K562 (cell line): ENCODE data around the gene CA5B. TPM values are rescaled to one million over a fixed set of nuclear protein-coding genes. Genes with fewer than 3 reads are reported as not detected.
A peak's percentile ranks its signal among the peaks of the same experiment; 100 is the strongest.

Experiments
- BRF2 ChIP-seq: IDR thresholded peaks from 3 replicates; pipeline ENCODE4 v1.6.1; 2011; ENCODE audit warnings: borderline replicate concordance, mild to moderate bottlenecking; ENCODE audit not compliant: insufficient read length, insufficient read depth
- CHCHD3 ChIP-seq: fragments of 250-450 bp; sonication (Bioruptor Pico); IDR thresholded peaks from 2 replicates; pipeline ENCODE4 v2.1.2; 2022; ENCODE audit warnings: mild to moderate bottlenecking
- CREB5 ChIP-seq: fragments of 250-450 bp; sonication (Bioruptor Pico); IDR thresholded peaks from 2 replicates; pipeline ENCODE4 v1.5.0; 2020; ENCODE audit warnings: mild to moderate bottlenecking
- DLX4 ChIP-seq: fragments of 250-450 bp; sonication (Bioruptor Pico); IDR thresholded peaks from 2 replicates; pipeline ENCODE4 v1.6.1; 2021; ENCODE audit warnings: mild to moderate bottlenecking
- E2F1 ChIP-seq: sonication (generic); formaldehyde crosslinking; IDR thresholded peaks from 2 replicates; pipeline ENCODE4 v1.8.1; 2023; ENCODE audit warnings: mild to moderate bottlenecking, missing genetic modification reagents, moderate library complexity
- ETV1 ChIP-seq: fragments of 450-650 bp; conservative IDR thresholded peaks from 2 replicates; pipeline ENCODE4 v1.6.1; 2016; ENCODE audit warnings: missing genetic modification characterization, control low read depth, low read depth, missing compliant biosample characterization
- FOXK1 ChIP-seq: sonication (generic); formaldehyde crosslinking; IDR thresholded peaks from 2 replicates; pipeline ENCODE4 v1.8.0; 2022; ENCODE audit warnings: missing genetic modification reagents, mild to moderate bottlenecking, borderline replicate concordance
- FOXK2 ChIP-seq, 2 experiments: fragments of 450-650 bp; IDR thresholded peaks in 1 of 2; conservative IDR thresholded peaks in 1 of 2; 2 replicates each; pipeline ENCODE4 v1.6.1; 2016; ENCODE audit warnings: low read depth in 2 of 2, mild to moderate bottlenecking in 1 of 2
- HDAC1 ChIP-seq, 2 experiments: fragments of 450-650 bp; IDR thresholded peaks; 2 replicates each; pipeline ENCODE4 v1.6.1; 2016 to 2017; ENCODE audit warnings: inconsistent platforms in 1 of 2, mild to moderate bottlenecking in 1 of 2, moderate library complexity in 1 of 2
- JUNB ChIP-seq: fragments of 450-650 bp; formaldehyde crosslinking; conservative IDR thresholded peaks from 2 replicates; pipeline ENCODE4 v1.4.0; 2020; ENCODE audit warnings: mild to moderate bottlenecking
- KDM2B ChIP-seq: fragments of 250-450 bp; sonication (Bioruptor Pico); IDR thresholded peaks from 2 replicates; pipeline ENCODE4 v1.8.0; 2021; ENCODE audit warnings: mild to moderate bottlenecking, moderate library complexity
- MCM7 ChIP-seq, 2 experiments: fragments of 450-650 bp; IDR thresholded peaks; 2 replicates each; pipeline ENCODE4 v1.6.1; 2016 to 2018
- MYBL2 ChIP-seq, 2 experiments: fragments of 450-650 bp in 1 of 2; sonication (generic) in 1 of 2; formaldehyde crosslinking in 1 of 2; IDR thresholded peaks; 2 replicates each; pipeline versions ENCODE4 v1.6.1 to v1.8.1; 2017 to 2022; ENCODE audit warnings: borderline replicate concordance in 1 of 2, inconsistent platforms in 1 of 2, low read depth in 1 of 2, mild to moderate bottlenecking in 1 of 2, missing genetic modification reagents in 1 of 2, moderate library complexity in 1 of 2
- SIN3A ChIP-seq, 2 experiments: fragments of 150-350 bp in 1 of 2; IDR thresholded peaks; 2 replicates each; pipeline ENCODE4 v1.6.1; 2011 to 2016; ENCODE audit warnings: borderline replicate concordance in 2 of 2, low read depth in 2 of 2, low read length in 2 of 2, mild to moderate bottlenecking in 2 of 2, moderate library complexity in 2 of 2; ENCODE audit not compliant: control insufficient read depth in 1 of 2
- TCF7 ChIP-seq: sonication (generic); IDR thresholded peaks from 2 replicates; pipeline ENCODE4 v1.6.1; 2016; ENCODE audit warnings: antibody characterized with exemption, borderline replicate concordance
- USF2 ChIP-seq: sonication (generic); formaldehyde crosslinking; IDR thresholded peaks from 2 replicates; pipeline ENCODE4 v1.5.0; 2020; ENCODE audit warnings: missing genetic modification reagents
- WHSC1 ChIP-seq: IDR thresholded peaks from one replicate; pipeline ENCODE4 v1.6.1; 2012; ENCODE audit warnings: low read length, control low read depth, inconsistent platforms
- YBX1 ChIP-seq: fragments of 450-650 bp; IDR thresholded peaks from 2 replicates; pipeline ENCODE4 v1.7.1; 2016; ENCODE audit warnings: mild to moderate bottlenecking
- ZFX ChIP-seq: sonication (generic); formaldehyde crosslinking; IDR thresholded peaks from 2 replicates; pipeline ENCODE4 v1.8.0; 2022; ENCODE audit warnings: mild to moderate bottlenecking, missing genetic modification reagents, moderate library complexity
- ZNF347 ChIP-seq: fragments of 450-650 bp; formaldehyde crosslinking; IDR thresholded peaks from 2 replicates; pipeline ENCODE4 v1.4.0; 2020; ENCODE audit warnings: low read depth, mild to moderate bottlenecking, moderate library complexity
- ZNF586 ChIP-seq: fragments of 450-650 bp; formaldehyde crosslinking; conservative IDR thresholded peaks from 2 replicates; pipeline ENCODE4 v1.4.0; 2020; ENCODE audit warnings: mild to moderate bottlenecking, moderate library complexity
- ZNF589 ChIP-seq: fragments of 200-800 bp; sonication (Bioruptor generic); IDR thresholded peaks from 2 replicates; pipeline ENCODE4 v1.6.1; 2016; ENCODE audit warnings: low read depth, missing genetic modification characterization, missing compliant biosample characterization
- ZNF785 ChIP-seq: fragments of 250-450 bp; sonication (Bioruptor Pico); IDR thresholded peaks from 2 replicates; pipeline ENCODE4 v1.4.0; 2020; ENCODE audit warnings: mild to moderate bottlenecking
- polyA plus RNA-seq, 8 experiments: library from polyadenylated mRNA; depleted of rRNA in 4 of 8; stranded (reverse) in 5 of 8; unstranded in 3 of 8; fragments of >200 nt; fragmentation: Nextera tagmentation in 2 of 8; fragmentation: Illumina TruSeq in 1 of 8; extraction: Ambion mirVana in 2 of 8; extraction: Trizol in 1 of 8; gene quantifications; 2 replicates each; pipeline versions ENCODE4 v1.2.1 to v1.2.3, GENCODE V29; 2011 to 2014; ENCODE audit warnings: inconsistent platforms in 1 of 8, missing spikeins in 1 of 8
- total RNA-seq, 7 experiments: library from RNA; depleted of rRNA in 6 of 7; stranded (reverse); fragments of >200 nt in 6 of 7; fragmentation: Illumina TruSeq in 2 of 7; extraction: Trizol in 2 of 7; gene quantifications; 2 replicates each; pipeline versions ENCODE4 v1.2.1 to v1.2.3, GENCODE V29; 2011 to 2021; ENCODE audit warnings: low replicate concordance in 1 of 7

CA5B gene
- total and polyA plus RNA-seq, 9 of the 15 experiments (the other 6 are each of a cell fraction or from before 2014, with no cell fraction given) = 0.55 to 3.7 (median 2.6) TPM

- TF ChIP-seq USF2 (CRISPR knock-in tag) (no peak), ZNF785 (CRISPR knock-in tag) (no peak), KDM2B (no peak), ZNF347 (no peak), WHSC1 (no peak), MYBL2 (IDR thresholded peaks at IDR 0.05; ENCODE audit: low read depth) (no peak), MYBL2 (CRISPR knock-in tag; IDR thresholded peaks at IDR 0.05; ENCODE audit: borderline replicate concordance) (no peak), CHCHD3 (CRISPR knock-in tag) (no peak), DLX4 (CRISPR knock-in tag) (no peak), FOXK2 (conservative IDR thresholded peaks at IDR 0.05 in 1 of 2, IDR thresholded peaks at IDR 0.05 in 1 of 2; ENCODE audit: low read depth in 2 of 2) (no peak), ZNF586 (CRISPR knock-in tag) (no peak), CREB5 (CRISPR knock-in tag) (no peak), ZNF589 (CRISPR knock-in tag) (no peak), ZFX (CRISPR knock-in tag) (peak; percentile 32; the same call in 1 of the 2 replicates), HDAC1 (IDR thresholded peaks at IDR 0.05) (peak in 1 of 2 experiments; percentile 88; a peak in 2 of 4 replicates), SIN3A (IDR thresholded peaks at IDR 0.05; ENCODE audit: borderline replicate concordance in 2 of 2, control insufficient read depth in 1 of 2, low read depth in 2 of 2, low read length in 2 of 2) (peak in 1 of 2 experiments; percentile 22; a peak in 2 of 4 replicates), JUNB (no peak), FOXK1 (CRISPR knock-in tag) (no peak), YBX1 (no peak), ETV1 (tag) (peak; percentile 29; the same call in 1 of the 2 replicates), MCM7 (IDR thresholded peaks at IDR 0.05) (no peak), TCF7 (no peak), E2F1 (CRISPR knock-in tag) (no peak), BRF2 (no peak)
Observed at GRCh38 chrX:15789979-15790768, 52.1 kb downstream of the CA5B start, which contains the start of gene ZRSR2 (continued).
